Cardiac muscle cell (in vitro differentiated cells and primary cell): ENCODE measurements around the gene GPR26. TPM values are rescaled to one million over a fixed set of nuclear protein-coding genes. Genes with fewer than 3 reads are reported as not detected.

Source experiments
- DNase-seq, 2 donors: peaks; one replicate each; pipeline versions ENCODE4 v3.0.0 to v3.0.0-alpha.2; 2010 to 2017; ENCODE audit warnings: low read depth in 1 of 2, low spot score in 1 of 2
- H3K27ac ChIP-seq: fragments of 200-600 bp; sonication (generic); 2 replicates; pipeline ENCODE4 v1.5.1; 2016
- H3K27me3 ChIP-seq: fragments of 200-600 bp; sonication (generic); 2 replicates; pipeline ENCODE4 v1.6.0; 2016; ENCODE audit warnings: control low read depth
- H3K36me3 ChIP-seq: fragments of 200-600 bp; sonication (generic); 2 replicates; pipeline ENCODE4 v1.5.1; 2016; ENCODE audit warnings: control low read depth
- H3K4me1 ChIP-seq: fragments of 200-600 bp; sonication (generic); 2 replicates; pipeline ENCODE4 v1.8.1; 2017; ENCODE audit warnings: low read depth, mild to moderate bottlenecking, mixed run types
- H3K4me3 ChIP-seq: fragments of 200-600 bp; sonication (generic); 2 replicates; pipeline ENCODE4 v1.5.1; 2016; ENCODE audit warnings: mild to moderate bottlenecking
- H3K9me3 ChIP-seq: fragments of 200-600 bp; sonication (generic); 2 replicates; pipeline ENCODE4 v1.5.1; 2017; ENCODE audit warnings: low read depth, mild to moderate bottlenecking, control low read depth
- CTCF ChIP-seq: IDR thresholded peaks from 2 replicates; pipeline ENCODE4 v1.5.1; 2012; ENCODE audit warnings: low read depth, mild to moderate bottlenecking, low read length
- polyA plus RNA-seq: library from polyadenylated mRNA; unstranded; fragments of >200 nt; fragmentation: Nextera tagmentation; extraction: Ambion mirVana; gene quantifications from 2 replicates; pipeline ENCODE4 v1.2.1, GENCODE V29; 2016
- total RNA-seq: library from RNA; depleted of rRNA; stranded (reverse); fragments of >200 nt; gene quantifications from 2 replicates; pipeline ENCODE4 v1.2.3, GENCODE V29; 2016

Gene GPR26
- total and polyA plus RNA-seq, 2 experiments from 2014 or later, result not detected

GRCh38 chr10:123665491-123666286, 466 bp upstream of the GPR26 start:
- H3K27me3 ChIP-seq, result peaks cover 78% of the 10 kb centered on the region
- no peak for DNase-seq

GRCh38 chr10:123669886-123670285, 3.7 kb downstream of the GPR26 start:
- Histone ChIP-seq H3K9me3 (no peaks in the 10 kb centered on the region), H3K4me1 (no peaks in the 10 kb centered on the region), H3K4me3 (no peak overlapping the region), H3K27ac (no peak overlapping the region), H3K36me3 (no peaks in the 10 kb centered on the region), H3K27me3 (peaks cover 63% of the 10 kb centered on the region)
- no peak for DNase-seq
- TF ChIP-seq CTCF, result no peak

More at GRCh38 chr10:123665491-123666286, 466 bp upstream of the GPR26 start:
- no peak overlapping the region for H3K27ac ChIP-seq
- H3K36me3 ChIP-seq, result no peaks in the 10 kb centered on the region
- TF ChIP-seq CTCF, result no peak
- H3K4me1 ChIP-seq, result no peaks in the 10 kb centered on the region
- H3K9me3 ChIP-seq, result no peaks in the 10 kb centered on the region
- no peak overlapping the region for H3K4me3 ChIP-seq

GRCh38 chr10:123673198-123673597, 7.0 kb downstream of the GPR26 start:
- no peak for TF ChIP-seq CTCF
- Histone ChIP-seq H3K27me3 (peaks cover 36% of the 10 kb centered on the region), H3K4me3 (no peak overlapping the region), H3K4me1 (no peaks in the 10 kb centered on the region), H3K36me3 (no peaks in the 10 kb centered on the region), H3K27ac (no peak overlapping the region), H3K9me3 (no peaks in the 10 kb centered on the region)
- no peak for DNase-seq

GRCh38 chr10:123674741-123675140, 8.6 kb downstream of the GPR26 start:
- TF ChIP-seq CTCF, result no peak
- Histone ChIP-seq H3K4me3 (no peak overlapping the region), H3K36me3 (no peaks in the 10 kb centered on the region), H3K9me3 (no peaks in the 10 kb centered on the region), H3K27ac (no peak overlapping the region), H3K4me1 (no peaks in the 10 kb centered on the region), H3K27me3 (peaks cover 26% of the 10 kb centered on the region)
- no peak for DNase-seq

- no peaks in the 10 kb centered on the region for H3K4me1 ChIP-seq
- TF ChIP-seq CTCF, result no peak
- H3K4me3 ChIP-seq, result no peak overlapping the region
- DNase-seq, result no peak
- peaks cover 21% of the 10 kb centered on the region for H3K27me3 ChIP-seq
- H3K36me3 ChIP-seq, result no peaks in the 10 kb centered on the region
- H3K9me3 ChIP-seq, result no peaks in the 10 kb centered on the region
- H3K27ac ChIP-seq, result no peak overlapping the region
Observed at GRCh38 chr10:123675811-123676210, 9.7 kb downstream of the GPR26 start.
